Activated CD4-positive, alpha-beta T cell treated with anti-CD3 and anti-CD28 coated beads, Interleukin-10, Interleukin-2, amounts not matched to agents 100 ng/mL and 50 ng/mL, durations not matched to agents 16 hours and 8 hours (primary cell): ENCODE data around the gene ITIH3.
A peak's percentile ranks its signal among the peaks of the same experiment; 100 is the strongest.
"Not testable (repeated sequence)": the region's sequence is repeated elsewhere in the genome, so short reads cannot be mapped to it uniquely, and the experiment has no call there.

Source experiments
- DNase-seq: peaks from one replicate; pipeline ENCODE4 v3.0.0-alpha.2; 2020

Gene ITIH3

GRCh38 chr3:52794612-52795099, at the start of gene ITIH3:
Gene ITIH3 (plus strand): TSS chr3:52794796. CDS start chr3:52794804, 8 bp downstream.
- no peak for DNase-seq

- DNase-seq = no peak
Measured at GRCh38 chr3:52752045-52752660, 42.4 kb upstream of the ITIH3 start.

- no peak for DNase-seq
Measured at GRCh38 chr3:52754373-52754772, 40.2 kb upstream of the ITIH3 start.

GRCh38 chr3:52756141-52756540, 38.5 kb upstream of the ITIH3 start:
- DNase-seq = no peak

GRCh38 chr3:52763466-52763865, 31.1 kb upstream of the ITIH3 start:
- no peak for DNase-seq

- DNase-seq = peak; percentile 7
Measured at GRCh38 chr3:52769786-52770455, 24.7 kb upstream of the ITIH3 start.

GRCh38 chr3:52770496-52771333, 23.9 kb upstream of the ITIH3 start, which contains the start of gene NEK4:
Gene NEK4 (minus strand): TSS chr3:52770940. CDS start chr3:52770746, 194 bp downstream.
- peak; percentile 95 for DNase-seq

- no peak for DNase-seq
Measured at GRCh38 chr3:52771334-52771681, 23.3 kb upstream of the ITIH3 start.

- no peak for DNase-seq
Measured at GRCh38 chr3:52771702-52772101, 22.9 kb upstream of the ITIH3 start.

- no peak for DNase-seq
Measured at GRCh38 chr3:52773361-52774065, 21.1 kb upstream of the ITIH3 start.

- DNase-seq = no peak
Measured at GRCh38 chr3:52774066-52774713, 20.4 kb upstream of the ITIH3 start.

- no peak for DNase-seq
Measured at GRCh38 chr3:52774901-52775864, 19.4 kb upstream of the ITIH3 start.

- DNase-seq = no peak
Measured at GRCh38 chr3:52775877-52776276, 18.7 kb upstream of the ITIH3 start.

GRCh38 chr3:52776486-52776885, 18.1 kb upstream of the ITIH3 start:
- not testable (repeated sequence) for DNase-seq

- no peak for DNase-seq
Measured at GRCh38 chr3:52777127-52777958, 17.3 kb upstream of the ITIH3 start, which contains the start of gene ITIH1. Gene ITIH1 (plus strand): TSS chr3:52777599. CDS start chr3:52777616, 17 bp downstream.

- DNase-seq = no peak
Measured at GRCh38 chr3:52777959-52778805, 16.4 kb upstream of the ITIH3 start.

GRCh38 chr3:52779011-52779836, 15.4 kb upstream of the ITIH3 start:
- no peak for DNase-seq
